H9 (cell line): ENCODE measurements around the gene TEX26. TPM values are rescaled to one million over a fixed set of nuclear protein-coding genes. Genes with fewer than 3 reads are reported as not detected.

Source experiments
- DNase-seq: peaks from one replicate; pipeline ENCODE4 v3.0.0-alpha.2; 2017
- H2AFZ ChIP-seq: one replicate; pipeline ENCODE4 v1.6.1; 2013; ENCODE audit warnings: mild to moderate bottlenecking, low read length, control low read depth, moderate library complexity
- H2AK5ac ChIP-seq: 2 replicates; pipeline ENCODE4 v1.6.1; 2013; ENCODE audit warnings: low read length, control low read depth, mixed read lengths; ENCODE audit not compliant: insufficient read length
- H2BK120ac ChIP-seq: one replicate; pipeline ENCODE4 v1.6.1; 2013; ENCODE audit warnings: low read depth, mild to moderate bottlenecking, low read length, control low read depth, inconsistent platforms; ENCODE audit not compliant: poor library complexity, severe bottlenecking
- H2BK12ac ChIP-seq: 2 replicates; pipeline ENCODE4 v1.6.1; 2013; ENCODE audit warnings: low read length, control low read depth, mixed read lengths, low read depth; ENCODE audit not compliant: insufficient read length
- H2BK15ac ChIP-seq: 2 replicates; pipeline ENCODE4 v1.6.1; 2013; ENCODE audit warnings: low read depth, low read length, control low read depth
- H2BK20ac ChIP-seq: one replicate; pipeline ENCODE4 v1.6.1; 2013; ENCODE audit warnings: low read depth, mild to moderate bottlenecking, low read length, control low read depth, inconsistent platforms; ENCODE audit not compliant: poor library complexity, severe bottlenecking
- H2BK5ac ChIP-seq: 2 replicates; pipeline ENCODE4 v1.6.1; 2013; ENCODE audit warnings: low read length, control low read depth, mixed read lengths; ENCODE audit not compliant: insufficient read length
- H3K14ac ChIP-seq: 2 replicates; pipeline ENCODE4 v1.6.1; 2013; ENCODE audit warnings: low read length, control low read depth; ENCODE audit not compliant: insufficient read depth
- H3K18ac ChIP-seq: 2 replicates; pipeline ENCODE4 v1.6.1; 2013; ENCODE audit warnings: low read depth, mild to moderate bottlenecking, mixed read lengths, low read length, control low read depth; ENCODE audit not compliant: insufficient read length
- H3K23ac ChIP-seq: 2 replicates; pipeline ENCODE4 v1.6.1; 2013; ENCODE audit warnings: low read length, control low read depth, mixed read lengths, low read depth; ENCODE audit not compliant: insufficient read length
- H3K23me2 ChIP-seq: 2 replicates; pipeline ENCODE4 v1.6.1; 2013; ENCODE audit warnings: low read depth, mild to moderate bottlenecking, mixed read lengths, low read length, control low read depth; ENCODE audit not compliant: insufficient read length, poor library complexity, severe bottlenecking
- H3K27ac ChIP-seq: 2 replicates; pipeline ENCODE4 v1.5.1; 2013; ENCODE audit warnings: low read length, control low read depth, mixed read lengths, low read depth; ENCODE audit not compliant: insufficient read length
- H3K27me3 ChIP-seq: 2 replicates; pipeline ENCODE4 v1.6.1; 2013; ENCODE audit warnings: low read length, control low read depth, inconsistent platforms; ENCODE audit not compliant: insufficient read depth
- H3K4ac ChIP-seq: 2 replicates; pipeline ENCODE4 v1.6.1; 2013; ENCODE audit warnings: low read depth, mild to moderate bottlenecking, control low read depth, inconsistent platforms, low read length, moderate library complexity
- H3K4me1 ChIP-seq: 2 replicates; pipeline ENCODE4 v1.6.1; 2013; ENCODE audit warnings: low read length, control low read depth, inconsistent platforms; ENCODE audit not compliant: insufficient read depth
- H3K4me2 ChIP-seq: 2 replicates; pipeline ENCODE4 v1.6.1; 2013; ENCODE audit warnings: low read length, control low read depth, mixed read lengths; ENCODE audit not compliant: insufficient read length, insufficient read depth
- H3K56ac ChIP-seq: 2 replicates; pipeline ENCODE4 v1.6.1; 2013; ENCODE audit warnings: low read depth, mild to moderate bottlenecking, mixed read lengths, low read length, control low read depth; ENCODE audit not compliant: insufficient read length
- H3K79me1 ChIP-seq: 2 replicates; pipeline ENCODE4 v1.6.1; 2013; ENCODE audit warnings: low read depth, mild to moderate bottlenecking, moderate library complexity, low read length, control low read depth, inconsistent platforms; ENCODE audit not compliant: insufficient read depth, poor library complexity, severe bottlenecking
- H3K79me2 ChIP-seq: 2 replicates; pipeline ENCODE4 v1.6.1; 2013; ENCODE audit warnings: low read length, control low read depth, inconsistent platforms; ENCODE audit not compliant: insufficient read depth
- H3K9ac ChIP-seq: 2 replicates; pipeline ENCODE4 v1.6.1; 2013; ENCODE audit warnings: low read length, control low read depth, mixed read lengths; ENCODE audit not compliant: insufficient read length; ENCODE audit errors: extremely low read depth
- H3K9me3 ChIP-seq: one replicate; pipeline ENCODE4 v1.6.1; 2013; ENCODE audit warnings: low read depth, low read length, inconsistent platforms; ENCODE audit not compliant: control insufficient read depth
- H3T11ph ChIP-seq: one replicate; pipeline ENCODE4 v1.6.1; 2013; ENCODE audit warnings: mild to moderate bottlenecking, low read length, control low read depth, inconsistent platforms
- H4K20me1 ChIP-seq: one replicate; pipeline ENCODE4 v1.6.1; 2013; ENCODE audit not compliant: control insufficient read depth, insufficient read length, insufficient read depth
- H4K5ac ChIP-seq: 2 replicates; pipeline ENCODE4 v1.6.1; 2013; ENCODE audit warnings: low read depth, mild to moderate bottlenecking, mixed read lengths, low read length, control low read depth; ENCODE audit not compliant: insufficient read length
- H4K8ac ChIP-seq: replicated peaks from 2 replicates; pipeline ENCODE4 v1.6.1; 2013; ENCODE audit warnings: low read length, control low read depth, mixed read lengths, low read depth; ENCODE audit not compliant: insufficient read length
- H4K91ac ChIP-seq: 2 replicates; pipeline ENCODE4 v1.6.1; 2013; ENCODE audit warnings: low read depth, mild to moderate bottlenecking, moderate library complexity, mixed read lengths, low read length, control low read depth; ENCODE audit not compliant: insufficient read length
- H3K27ac Mint-ChIP-seq, 3 experiments: 2 replicates in 2 of 3; 3 replicates in 1 of 3; pipeline ENCODE4 v1.8.0; 2020 to 2021; ENCODE audit warnings: mixed read lengths in 3 of 3, mild to moderate bottlenecking in 1 of 3, moderate library complexity in 1 of 3
- H3K27me3 Mint-ChIP-seq: 2 replicates; pipeline ENCODE4 v1.8.0; 2021; ENCODE audit warnings: low read depth, mild to moderate bottlenecking, moderate library complexity, mixed read lengths
- H3K36me3 Mint-ChIP-seq, 3 experiments: 2 replicates in 2 of 3; 3 replicates in 1 of 3; pipeline ENCODE4 v1.8.0; 2020 to 2021; ENCODE audit warnings: low read depth in 3 of 3, mixed read lengths in 3 of 3; ENCODE audit not compliant: insufficient read depth in 1 of 3
- H3K4me1 Mint-ChIP-seq, 2 experiments: 2 replicates each; pipeline ENCODE4 v1.8.0; 2020; ENCODE audit warnings: mixed read lengths in 2 of 2
- H3K4me3 Mint-ChIP-seq, 2 experiments: 2 replicates in 1 of 2; 3 replicates in 1 of 2; pipeline ENCODE4 v1.8.0; 2020 to 2021; ENCODE audit warnings: mild to moderate bottlenecking in 2 of 2, mixed read lengths in 2 of 2, moderate library complexity in 1 of 2
- H3K9me3 Mint-ChIP-seq, 2 experiments: 2 replicates in 1 of 2; 3 replicates in 1 of 2; pipeline ENCODE4 v1.8.0; 2020; ENCODE audit warnings: mild to moderate bottlenecking in 2 of 2, mixed read lengths in 2 of 2, moderate library complexity in 1 of 2
- CTCF ChIP-seq: fragments of 200-600 bp; sonication (generic); conservative IDR thresholded peaks from 3 replicates; pipeline ENCODE4 v1.8.0; 2021; ENCODE audit warnings: antibody characterized with exemption, mild to moderate bottlenecking
- WGBS: extraction: QIAGEN DNeasy Blood & Tissue Kit; methylation state at CpG from one replicate; pipeline ENCODE4 v1.1.7; 2013; ENCODE audit warnings: missing lambda C conversion rate, low lambda C conversion rate, mixed read lengths; ENCODE audit not compliant: insufficient read length; ENCODE audit errors: extremely low coverage; 5-methylcytosine and 5-hydroxymethylcytosine counted together
- total RNA-seq: library from RNA; stranded (reverse); gene quantifications from 2 replicates; pipeline ENCODE4 v1.2.1, GENCODE V29; 2021

Gene TEX26
- total RNA-seq, 1 experiment from 2014 or later = not detected

- H4K91ac ChIP-seq = no peak overlapping the region
- no peak for TF ChIP-seq CTCF
- H3K27me3 Mint-ChIP-seq = peaks cover 3% of the 10 kb centered on the region
- H2BK5ac ChIP-seq = no peak overlapping the region
- no peaks in the 10 kb centered on the region for H3K23me2 ChIP-seq
- H3K4me1 ChIP-seq = no peaks in the 10 kb centered on the region
- H2BK120ac ChIP-seq = no peak overlapping the region
- H3K36me3 Mint-ChIP-seq = no peaks in the 10 kb centered on the region
- no peak overlapping the region for H4K8ac ChIP-seq
- no peak overlapping the region for H3K27ac Mint-ChIP-seq
- no peaks in the 10 kb centered on the region for H4K20me1 ChIP-seq
- H2BK12ac ChIP-seq = no peak overlapping the region
- no peak overlapping the region for H3K23ac ChIP-seq
- no peak overlapping the region for H2BK15ac ChIP-seq
- H4K5ac ChIP-seq = no peak overlapping the region
- no peak overlapping the region for H3K27ac ChIP-seq
- no peak overlapping the region for H3K18ac ChIP-seq
- no peak overlapping the region for H3T11ph ChIP-seq
- no peaks in the 10 kb centered on the region for H3K9me3 ChIP-seq
- DNase-seq = no peak
- H2BK20ac ChIP-seq = no peak overlapping the region
- H3K4me2 ChIP-seq = no peak overlapping the region
- peaks cover 0 to 2% of the 10 kb centered on the region in 2 experiments; a peak in 3 of 4 replicates for H3K4me1 Mint-ChIP-seq
- H2AK5ac ChIP-seq = no peak overlapping the region
- H3K79me2 ChIP-seq = no peaks in the 10 kb centered on the region
- no peak overlapping the region for H3K4me3 Mint-ChIP-seq
- H3K9ac ChIP-seq = no peak overlapping the region
- H2AFZ ChIP-seq = no peak overlapping the region
- H3K14ac ChIP-seq = no peak overlapping the region
- WGBS = no CpG with 5 or more reads among the region's 8 CpGs
- no peaks in the 10 kb centered on the region; a peak in 1 of 5 replicates for H3K9me3 Mint-ChIP-seq
- no peaks in the 10 kb centered on the region for H3K79me1 ChIP-seq
- no peak overlapping the region for H3K56ac ChIP-seq
- H3K4ac ChIP-seq = no peak overlapping the region
- no peaks in the 10 kb centered on the region for H3K27me3 ChIP-seq
Measured at GRCh38 chr13:30998136-30999088, 66.0 kb downstream of the TEX26 start.
